ENCODE measurements around the gene SYT2.

The SYT2 gene

DNA sequence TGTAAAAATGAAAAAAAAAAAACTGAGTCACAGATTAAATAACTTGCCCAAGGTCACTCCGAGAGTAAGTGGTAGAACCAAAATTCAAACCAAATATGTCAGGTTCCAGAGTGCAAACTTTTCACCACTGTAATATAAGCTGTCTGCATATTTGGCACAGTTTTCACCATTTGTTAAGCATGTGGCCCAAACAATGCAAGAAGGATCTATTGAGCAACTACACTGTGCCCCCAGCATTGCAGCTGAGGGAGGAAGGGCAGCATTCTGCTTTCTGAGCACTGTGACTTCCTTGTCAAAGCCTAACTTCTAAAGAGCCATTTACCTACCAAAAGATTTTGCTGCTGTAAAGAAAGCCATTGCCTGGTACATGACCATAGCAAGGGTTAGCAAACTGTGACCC, 133.4 kb downstream of the SYT2 start:
- no peak overlapping the region for H2BK5ac ChIP-seq (ENCODE audit: low read length)

DNA sequence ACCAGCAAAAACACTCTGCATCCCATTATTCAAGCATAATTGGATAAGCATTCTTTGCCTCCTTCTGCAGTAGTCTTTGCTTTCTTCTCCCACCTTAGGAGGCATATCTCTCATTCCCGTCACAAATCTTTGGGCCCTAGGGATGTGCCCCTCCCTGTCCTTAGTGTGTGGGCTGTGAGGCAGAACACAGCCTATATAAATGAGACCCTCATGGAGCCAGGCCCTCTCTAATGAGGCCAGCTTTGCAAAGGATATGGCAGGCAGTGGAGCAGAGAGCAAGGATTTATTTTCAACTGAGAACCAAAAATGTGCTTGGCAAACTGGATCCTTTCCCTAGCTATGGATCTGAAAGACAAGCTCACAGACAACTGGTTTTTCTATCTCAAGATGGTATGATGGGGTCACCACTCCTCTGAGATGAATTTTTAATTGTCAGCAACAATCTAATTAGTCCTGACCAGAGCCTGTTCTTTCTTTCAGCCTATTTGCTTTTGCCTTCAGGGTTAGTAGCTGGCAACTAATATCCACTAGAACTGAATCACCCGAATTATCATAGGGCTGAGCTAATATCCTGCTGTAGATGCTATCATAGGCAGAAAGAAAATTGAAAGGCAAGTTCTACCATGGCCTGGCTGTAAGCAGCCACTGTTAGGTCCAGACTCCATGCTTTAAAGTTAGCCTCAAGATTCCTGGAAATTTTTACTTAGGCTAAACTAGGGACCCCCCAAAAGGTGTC, 134.2 kb downstream of the SYT2 start:
- Histone ChIP-seq H2AK5ac (ENCODE audit: low read depth, low read length) (no peak overlapping the region), H3K4me3 (ENCODE audit: low read length in 2 of 2) (no peak overlapping the region), H2BK12ac (ENCODE audit: low read length) (no peak overlapping the region), H4K91ac (ENCODE audit: low read depth, low read length, poor library complexity) (no peak overlapping the region), H2BK15ac (ENCODE audit: low read length) (no peak overlapping the region), H3K79me1 (ENCODE audit: low read depth, low read length) (no peaks in the 10 kb centered on the region), H2BK120ac (ENCODE audit: low read depth, low read length) (no peak overlapping the region), H3K14ac (ENCODE audit: low read length) (no peak overlapping the region), H3K23ac (ENCODE audit: low read depth, low read length, poor library complexity) (no peak overlapping the region), H3K9ac (ENCODE audit: low read depth, low read length, poor library complexity) (no peak overlapping the region), H3K36me3 (replicated peaks in 1 of 2; ENCODE audit: control insufficient read depth in 2 of 2, insufficient read depth in 2 of 2, low read length in 2 of 2) (peaks cover 0 to 2% of the 10 kb centered on the region in 2 donors), H3K9me3 (replicated peaks in 1 of 2; ENCODE audit: control insufficient read depth in 2 of 2, insufficient read depth in 1 of 2, low read depth in 1 of 2, low read length in 2 of 2) (no peaks in the 10 kb centered on the region), H3K27ac (replicated peaks; ENCODE audit: low read length) (peak overlapping the region; percentile 5), H3K18ac (ENCODE audit: low read length) (no peak overlapping the region), H3K27me3 (ENCODE audit: control insufficient read depth in 3 of 3, insufficient read depth in 3 of 3, low read depth in 1 of 3, low read length in 3 of 3) (no peaks in the 10 kb centered on the region), H3K4me2 (ENCODE audit: insufficient read depth, low read length, poor library complexity, severe bottlenecking) (no peak overlapping the region), H4K8ac (ENCODE audit: low read depth, low read length) (no peak overlapping the region), H2AFZ (ENCODE audit: low read length) (no peak overlapping the region), H2BK5ac (ENCODE audit: low read length) (no peak overlapping the region), H3K4me1 (ENCODE audit: control insufficient read depth in 2 of 2, insufficient read depth in 1 of 2, low read depth in 1 of 2, low read length in 2 of 2) (peaks cover 19 to 34% of the 10 kb centered on the region in 2 donors), H3K4ac (ENCODE audit: low read length) (no peak overlapping the region)
- WGBS, 2 donors (ENCODE audit: extremely low coverage in 2 of 2, insufficient read length in 2 of 2, insufficient replicate concordance in 1 of 2) = no CpG with 5 or more reads among the region's 2 CpGs
- no peak for DNase-seq (ENCODE audit: low spot score)

More for the DNA sequence above, 133.4 kb downstream of the SYT2 start:
- Histone ChIP-seq H3K27me3 (ENCODE audit: control insufficient read depth in 3 of 3, insufficient read depth in 3 of 3, low read depth in 1 of 3, low read length in 3 of 3) (no peaks in the 10 kb centered on the region), H4K91ac (ENCODE audit: low read depth, low read length, poor library complexity) (no peak overlapping the region), H2BK120ac (ENCODE audit: low read depth, low read length) (no peak overlapping the region), H3K27ac (replicated peaks; ENCODE audit: low read length) (no peak overlapping the region), H2BK15ac (ENCODE audit: low read length) (no peak overlapping the region), H3K9me3 (replicated peaks in 1 of 2; ENCODE audit: control insufficient read depth in 2 of 2, insufficient read depth in 1 of 2, low read depth in 1 of 2, low read length in 2 of 2) (no peaks in the 10 kb centered on the region), H3K9ac (ENCODE audit: low read depth, low read length, poor library complexity) (no peak overlapping the region), H3K23ac (ENCODE audit: low read depth, low read length, poor library complexity) (no peak overlapping the region), H3K36me3 (replicated peaks in 1 of 2; ENCODE audit: control insufficient read depth in 2 of 2, insufficient read depth in 2 of 2, low read length in 2 of 2) (peaks cover 0 to 3% of the 10 kb centered on the region in 2 donors), H2BK12ac (ENCODE audit: low read length) (no peak overlapping the region), H2AFZ (ENCODE audit: low read length) (no peak overlapping the region), H2AK5ac (ENCODE audit: low read depth, low read length) (no peak overlapping the region), H3K4me1 (ENCODE audit: control insufficient read depth in 2 of 2, insufficient read depth in 1 of 2, low read depth in 1 of 2, low read length in 2 of 2) (peaks cover 19 to 34% of the 10 kb centered on the region in 2 donors), H3K14ac (ENCODE audit: low read length) (no peak overlapping the region), H3K4me2 (ENCODE audit: insufficient read depth, low read length, poor library complexity, severe bottlenecking) (no peak overlapping the region), H4K8ac (ENCODE audit: low read depth, low read length) (no peak overlapping the region), H3K4ac (ENCODE audit: low read length) (no peak overlapping the region), H3K4me3 (ENCODE audit: low read length in 2 of 2) (no peak overlapping the region), H3K18ac (ENCODE audit: low read length) (no peak overlapping the region), H3K79me1 (ENCODE audit: low read depth, low read length) (no peaks in the 10 kb centered on the region)
- DNase-seq (ENCODE audit: low spot score) = no peak
- WGBS, 2 donors (ENCODE audit: extremely low coverage in 2 of 2, insufficient read length in 2 of 2, insufficient replicate concordance in 1 of 2) = no CpG with 5 or more reads among the region's 1 CpG

DNA sequence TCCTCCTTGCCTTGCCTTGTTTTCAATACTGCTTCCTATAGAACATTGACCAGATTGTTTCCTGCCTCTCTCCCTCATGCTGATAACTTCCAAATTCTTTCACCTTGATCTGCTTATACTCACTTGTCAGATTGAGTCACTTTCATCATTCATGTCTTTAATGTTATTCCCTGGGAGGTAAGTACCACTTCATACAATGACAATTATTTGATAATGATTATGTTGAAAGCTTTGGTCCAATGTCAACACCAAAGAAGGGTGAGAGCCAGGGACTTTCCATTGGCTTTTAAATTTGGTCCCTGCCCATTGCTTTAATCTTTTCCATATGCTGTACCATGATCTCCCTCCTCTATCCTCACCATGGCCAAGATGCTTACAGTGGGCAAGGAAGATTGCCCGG, 137.4 kb downstream of the SYT2 start:
- Histone ChIP-seq H3K4me1 (ENCODE audit: control insufficient read depth in 2 of 2, insufficient read depth in 1 of 2, low read depth in 1 of 2, low read length in 2 of 2) (peaks cover 11 to 23% of the 10 kb centered on the region in 2 donors), H3K79me1 (ENCODE audit: low read depth, low read length) (no peaks in the 10 kb centered on the region), H4K91ac (ENCODE audit: low read depth, low read length, poor library complexity) (no peak overlapping the region), H3K36me3 (replicated peaks in 1 of 2; ENCODE audit: control insufficient read depth in 2 of 2, insufficient read depth in 2 of 2, low read length in 2 of 2) (no peaks in the 10 kb centered on the region), H3K18ac (ENCODE audit: low read length) (no peak overlapping the region), H3K14ac (ENCODE audit: low read length) (no peak overlapping the region), H2BK120ac (ENCODE audit: low read depth, low read length) (no peak overlapping the region), H2BK15ac (ENCODE audit: low read length) (no peak overlapping the region), H2AK5ac (ENCODE audit: low read depth, low read length) (no peak overlapping the region), H2AFZ (ENCODE audit: low read length) (no peak overlapping the region), H3K23ac (ENCODE audit: low read depth, low read length, poor library complexity) (no peak overlapping the region), H4K8ac (ENCODE audit: low read depth, low read length) (no peak overlapping the region), H3K27ac (replicated peaks; ENCODE audit: low read length) (no peak overlapping the region), H3K4me2 (ENCODE audit: insufficient read depth, low read length, poor library complexity, severe bottlenecking) (no peak overlapping the region), H3K9ac (ENCODE audit: low read depth, low read length, poor library complexity) (no peak overlapping the region), H2BK12ac (ENCODE audit: low read length) (no peak overlapping the region), H3K4ac (ENCODE audit: low read length) (no peak overlapping the region), H3K4me3 (ENCODE audit: low read length in 2 of 2) (no peak overlapping the region), H2BK5ac (ENCODE audit: low read length) (no peak overlapping the region), H3K27me3 (ENCODE audit: control insufficient read depth in 3 of 3, insufficient read depth in 3 of 3, low read depth in 1 of 3, low read length in 3 of 3) (no peaks in the 10 kb centered on the region), H3K9me3 (replicated peaks in 1 of 2; ENCODE audit: control insufficient read depth in 2 of 2, insufficient read depth in 1 of 2, low read depth in 1 of 2, low read length in 2 of 2) (no peaks in the 10 kb centered on the region)
- DNase-seq (ENCODE audit: low spot score) = no peak
- no CpG with 5 or more reads among the region's 1 CpG for WGBS, 2 donors (ENCODE audit: extremely low coverage in 2 of 2, insufficient read length in 2 of 2, insufficient replicate concordance in 1 of 2)

DNA sequence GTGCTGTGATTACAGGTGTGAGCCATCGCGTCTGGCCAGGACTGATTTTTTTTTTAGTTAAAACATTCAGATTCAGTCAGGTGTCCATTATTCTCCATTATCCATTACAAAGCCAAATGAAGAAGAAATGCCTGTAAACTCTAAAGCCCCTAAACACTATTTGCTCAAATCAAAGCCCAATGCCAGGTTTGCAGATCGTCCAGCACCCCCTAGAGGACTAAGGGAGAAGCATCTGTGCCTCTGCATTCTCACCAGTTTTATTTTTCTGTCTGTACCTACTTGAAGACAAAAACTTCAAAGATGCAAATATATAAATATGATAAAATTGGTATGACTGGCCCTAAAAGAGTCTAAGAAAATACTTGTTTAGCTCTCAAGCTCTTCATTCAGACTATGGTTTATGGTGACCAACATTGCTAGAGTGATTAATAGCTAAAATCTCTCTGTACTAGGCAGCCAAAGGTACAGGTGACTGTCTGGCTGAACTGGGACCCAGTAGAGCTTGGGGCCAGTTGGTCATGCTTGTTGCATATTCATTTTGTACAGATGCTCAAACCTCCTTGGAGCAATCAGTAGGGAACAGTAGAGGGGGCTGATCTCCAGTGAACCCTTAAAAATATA, 138.4 kb downstream of the SYT2 start:
- no peaks in the 10 kb centered on the region for H3K27me3 ChIP-seq (ENCODE audit: control insufficient read depth in 3 of 3, insufficient read depth in 3 of 3, low read depth in 1 of 3, low read length in 3 of 3)
- no peaks in the 10 kb centered on the region for H3K9me3 ChIP-seq (replicated peaks in 1 of 2; ENCODE audit: control insufficient read depth in 2 of 2, insufficient read depth in 1 of 2, low read depth in 1 of 2, low read length in 2 of 2)
- no peak overlapping the region for H2BK5ac ChIP-seq (ENCODE audit: low read length)
- H3K18ac ChIP-seq (ENCODE audit: low read length) = no peak overlapping the region
- H3K4ac ChIP-seq (ENCODE audit: low read length) = no peak overlapping the region
- H2BK15ac ChIP-seq (ENCODE audit: low read length) = no peak overlapping the region
- no peak overlapping the region for H3K14ac ChIP-seq (ENCODE audit: low read length)
- no peak overlapping the region for H2AK5ac ChIP-seq (ENCODE audit: low read depth, low read length)
- no peak overlapping the region for H2AFZ ChIP-seq (ENCODE audit: low read length)
- H3K9ac ChIP-seq (ENCODE audit: low read depth, low read length, poor library complexity) = no peak overlapping the region
- H3K4me2 ChIP-seq (ENCODE audit: insufficient read depth, low read length, poor library complexity, severe bottlenecking) = no peak overlapping the region
- H2BK12ac ChIP-seq (ENCODE audit: low read length) = no peak overlapping the region
- DNase-seq (ENCODE audit: low spot score) = no peak
- H3K36me3 ChIP-seq (replicated peaks in 1 of 2; ENCODE audit: control insufficient read depth in 2 of 2, insufficient read depth in 2 of 2, low read length in 2 of 2) = no peaks in the 10 kb centered on the region
- H3K27ac ChIP-seq (replicated peaks; ENCODE audit: low read length) = no peak overlapping the region
- no peak overlapping the region for H4K91ac ChIP-seq (ENCODE audit: low read depth, low read length, poor library complexity)
- no peak overlapping the region for H3K4me3 ChIP-seq (ENCODE audit: low read length in 2 of 2)
- no peak overlapping the region for H3K23ac ChIP-seq (ENCODE audit: low read depth, low read length, poor library complexity)
- no peaks in the 10 kb centered on the region for H3K79me1 ChIP-seq (ENCODE audit: low read depth, low read length)
- H2BK120ac ChIP-seq (ENCODE audit: low read depth, low read length) = no peak overlapping the region
- no peak overlapping the region for H4K8ac ChIP-seq (ENCODE audit: low read depth, low read length)
- peaks cover 9 to 21% of the 10 kb centered on the region in 2 donors for H3K4me1 ChIP-seq (ENCODE audit: control insufficient read depth in 2 of 2, insufficient read depth in 1 of 2, low read depth in 1 of 2, low read length in 2 of 2)
- no CpG with 5 or more reads among the region's 3 CpGs for WGBS, 2 donors (ENCODE audit: extremely low coverage in 2 of 2, insufficient read length in 2 of 2, insufficient replicate concordance in 1 of 2)
